Esophagus muscularis mucosa (tissue), 4 donors: ENCODE data around the gene USP46. TPM values are rescaled to one million over a fixed set of nuclear protein-coding genes. Genes with fewer than 3 reads are reported as not detected.

Experiments used
- DNase-seq: peaks from one replicate; pipeline ENCODE4 v3.0.0-alpha.2; 2017; ENCODE audit errors: extremely low spot score
- H3K27ac ChIP-seq, 4 donors: fragments of 200-600 bp; sonication (generic); replicated peaks in 1 of 4; 1 replicate in 3 of 4; 2 replicates in 1 of 4; pipeline ENCODE4 v1.5.1; 2016 to 2019; ENCODE audit warnings: mild to moderate bottlenecking in 1 of 4
- H3K27me3 ChIP-seq, 4 donors: fragments of 200-600 bp; sonication (generic); one replicate each; pipeline versions ENCODE4 v1.5.1 to v1.6.0; 2016 to 2019
- H3K36me3 ChIP-seq, 4 donors: fragments of 200-600 bp; sonication (generic); one replicate each; pipeline ENCODE4 v1.5.1; 2016 to 2019
- H3K4me1 ChIP-seq, 4 donors: fragments of 200-600 bp; sonication (generic); one replicate each; pipeline ENCODE4 v1.5.1; 2016 to 2019
- H3K4me3 ChIP-seq, 4 donors: fragments of 200-600 bp; sonication (generic); 1 replicate in 2 of 4; 2 replicates in 2 of 4; pipeline ENCODE4 v1.5.1; 2016 to 2019; ENCODE audit warnings: mild to moderate bottlenecking in 4 of 4, moderate library complexity in 1 of 4
- H3K9me3 ChIP-seq, 4 donors: fragments of 200-600 bp; sonication (generic); 1 replicate in 3 of 4; 2 replicates in 1 of 4; pipeline ENCODE4 v1.5.1; 2016 to 2019
- CTCF ChIP-seq, 3 experiments: fragments of 200-600 bp in 2 of 3; fragments of 450-650 bp in 1 of 3; sonication (generic) in 2 of 3; IDR thresholded peaks; one replicate each; pipeline ENCODE4 v1.5.1; 2017 to 2019; ENCODE audit warnings: antibody characterized with exemption in 3 of 3, mild to moderate bottlenecking in 2 of 3, moderate library complexity in 1 of 3
- EP300 ChIP-seq: sonication (generic); formaldehyde crosslinking; IDR thresholded peaks from one replicate; pipeline ENCODE4 v1.6.1; 2017; ENCODE audit warnings: antibody characterized with exemption
- POLR2A ChIP-seq: fragments of 450-650 bp; IDR thresholded peaks from one replicate; pipeline ENCODE4 v1.6.1; 2017; ENCODE audit warnings: antibody characterized with exemption, moderate library complexity, mild to moderate bottlenecking, low read depth
- POLR2AphosphoS5 ChIP-seq, 2 donors: sonication (generic); formaldehyde crosslinking; IDR thresholded peaks; one replicate each; pipeline ENCODE4 v1.6.1; 2017; ENCODE audit warnings: antibody characterized with exemption in 2 of 2
- WGBS: methylation state at CpG from one replicate; pipeline ENCODE4 v1.1.5; 2018; 5-methylcytosine and 5-hydroxymethylcytosine counted together
- intact Hi-C: fragments of 100-400 bp; cut with DNase I; formaldehyde crosslinking; loops from one replicate; pipeline ENCODE4 v1.15.1; 2023
- total RNA-seq, 4 donors: library from RNA; depleted of rRNA; stranded (reverse); fragments of >200 nt; gene quantifications; one replicate each; pipeline versions ENCODE4 v1.1.0 to v1.2.1, GENCODE V29; 2016

USP46 gene
- total RNA-seq, 4 donors from 2014 or later, result 6.6 to 9.3 (median 7.8) TPM

- Histone ChIP-seq H3K4me3 (no peak overlapping the region), H3K9me3 (peaks cover 0 to 26% (median 12%) of the 10 kb centered on the region in 4 donors), H3K36me3 (no peaks in the 10 kb centered on the region), H3K4me1 (peaks cover 0 to 4% (median 0%) of the 10 kb centered on the region in 4 donors), H3K27ac (no peak overlapping the region), H3K27me3 (no peaks in the 10 kb centered on the region)
- TF ChIP-seq POLR2AphosphoS5 (IDR thresholded peaks at IDR 0.05) (no peak), CTCF (IDR thresholded peaks at IDR 0.05) (no peak), EP300 (no peak), POLR2A (no peak)
- intact Hi-C loops, result no loop called here
- no peak for DNase-seq
Observed at GRCh38 chr4:52693492-52693891, 34.4 kb upstream of the USP46 start.

GRCh38 chr4:52689096-52689495 lies 30.0 kb upstream of the USP46 start:
- H3K36me3 ChIP-seq, result no peaks in the 10 kb centered on the region
- intact Hi-C loops, result no loop called here
- TF ChIP-seq EP300, result no peak
- TF ChIP-seq POLR2AphosphoS5 (IDR thresholded peaks at IDR 0.05), result no peak
- TF ChIP-seq POLR2A, result no peak
- no peak for TF ChIP-seq CTCF (IDR thresholded peaks at IDR 0.05)
- no peak overlapping the region for H3K27ac ChIP-seq
- H3K9me3 ChIP-seq, result peaks cover 0 to 23% (median 11%) of the 10 kb centered on the region in 4 donors
- H3K27me3 ChIP-seq, result no peaks in the 10 kb centered on the region
- no peak overlapping the region for H3K4me3 ChIP-seq
- no peaks in the 10 kb centered on the region for H3K4me1 ChIP-seq
- no peak for DNase-seq

GRCh38 chr4:52687696-52688095 lies 28.6 kb upstream of the USP46 start:
- intact Hi-C loops, result no loop called here
- TF ChIP-seq POLR2A (no peak), EP300 (no peak), POLR2AphosphoS5 (IDR thresholded peaks at IDR 0.05) (no peak), CTCF (IDR thresholded peaks at IDR 0.05) (no peak)
- WGBS, result 79% methylated on average over 3 of the region's 3 CpGs
- peaks cover 0 to 9% (median 0%) of the 10 kb centered on the region in 4 donors for H3K9me3 ChIP-seq
- no peaks in the 10 kb centered on the region for H3K4me1 ChIP-seq
- H3K27me3 ChIP-seq, result no peaks in the 10 kb centered on the region
- H3K36me3 ChIP-seq, result no peaks in the 10 kb centered on the region
- H3K4me3 ChIP-seq, result no peak overlapping the region
- no peak for DNase-seq
- no peak overlapping the region for H3K27ac ChIP-seq

GRCh38 chr4:52685316-52685715 lies 26.2 kb upstream of the USP46 start:
- WGBS, result 98% methylated on average over 6 of the region's 6 CpGs
- no peaks in the 10 kb centered on the region for H3K36me3 ChIP-seq
- TF ChIP-seq EP300, result no peak
- no peak for TF ChIP-seq POLR2AphosphoS5 (IDR thresholded peaks at IDR 0.05)
- TF ChIP-seq CTCF (IDR thresholded peaks at IDR 0.05), result no peak
- no peak for TF ChIP-seq POLR2A
- no peak overlapping the region for H3K27ac ChIP-seq
- no peaks in the 10 kb centered on the region for H3K4me1 ChIP-seq
- H3K9me3 ChIP-seq, result no peaks in the 10 kb centered on the region
- DNase-seq, result no peak
- no peak overlapping the region for H3K4me3 ChIP-seq
- intact Hi-C loops, result no loop called here
- no peaks in the 10 kb centered on the region for H3K27me3 ChIP-seq

- TF ChIP-seq CTCF (IDR thresholded peaks at IDR 0.05), result no peak
- TF ChIP-seq POLR2AphosphoS5 (IDR thresholded peaks at IDR 0.05), result no peak
- TF ChIP-seq EP300, result no peak
- TF ChIP-seq POLR2A, result no peak
- H3K4me3 ChIP-seq, result no peak overlapping the region
- H3K27ac ChIP-seq, result no peak overlapping the region
- H3K36me3 ChIP-seq, result no peaks in the 10 kb centered on the region
- no peaks in the 10 kb centered on the region for H3K9me3 ChIP-seq
- no peaks in the 10 kb centered on the region for H3K27me3 ChIP-seq
- WGBS, result 86% methylated on average over 1 of the region's 1 CpG
- H3K4me1 ChIP-seq, result no peaks in the 10 kb centered on the region
- intact Hi-C loops, result no loop called here
- no peak for DNase-seq
Observed at GRCh38 chr4:52684896-52685295, 25.8 kb upstream of the USP46 start.
